Sigmoid colon (tissue), 4 donors: Measurements from ENCODE around the gene KATNB1.

Source experiments
- CTCF ChIP-seq, 4 experiments: fragments of 450-650 bp in 3 of 4; fragments of 200-600 bp in 1 of 4; IDR thresholded peaks; one replicate each; pipeline ENCODE4 v1.5.1; 2016 to 2019; ENCODE audit warnings: antibody characterized with exemption in 4 of 4, mild to moderate bottlenecking in 3 of 4, moderate library complexity in 2 of 4
- EP300 ChIP-seq, 4 donors: sonication (generic); formaldehyde crosslinking; IDR thresholded peaks; one replicate each; pipeline ENCODE4 v1.6.1; 2017; ENCODE audit warnings: antibody characterized with exemption in 4 of 4
- POLR2A ChIP-seq, 2 donors: fragments of 450-650 bp; IDR thresholded peaks; one replicate each; pipeline ENCODE4 v1.6.1; 2016; ENCODE audit warnings: antibody characterized with exemption in 2 of 2, mild to moderate bottlenecking in 2 of 2, moderate library complexity in 2 of 2

DNA sequence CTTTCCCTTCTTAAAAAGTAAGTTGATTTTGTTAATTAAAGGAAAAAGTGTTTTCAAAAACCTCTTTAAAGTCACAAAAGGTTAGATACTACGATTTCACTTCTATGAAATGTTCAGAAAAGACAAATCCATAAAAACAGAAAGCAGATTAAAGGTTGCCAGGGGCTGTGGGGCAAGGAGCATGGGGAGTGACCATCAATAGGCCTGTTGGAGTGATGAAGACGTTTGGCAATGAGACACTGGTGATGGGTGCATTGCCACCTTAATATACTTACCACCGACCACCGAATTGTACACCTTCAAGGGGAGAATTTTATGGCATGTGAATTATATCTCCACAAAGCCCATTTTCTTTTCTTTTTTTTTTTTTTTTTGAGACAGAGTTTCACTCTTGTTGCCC is 47.5 kb downstream of the KATNB1 start:
- TF ChIP-seq CTCF (IDR thresholded peaks at IDR 0.05) (no peak), EP300 (IDR thresholded peaks at IDR 0.05) (no peak), POLR2A (IDR thresholded peaks at IDR 0.05) (no peak)
